Neutrophil (primary cell): ENCODE data around the gene PDZRN3.

ENCODE experiments used
- H3K27ac ChIP-seq: fragments of 200-600 bp; sonication (generic); 2 replicates; pipeline ENCODE4 v1.5.1; 2016; ENCODE audit warnings: mild to moderate bottlenecking, moderate library complexity
- H3K27me3 ChIP-seq: fragments of 200-600 bp; sonication (generic); 2 replicates; pipeline ENCODE4 v1.6.0; 2016; ENCODE audit warnings: mild to moderate bottlenecking
- H3K36me3 ChIP-seq: fragments of 200-600 bp; sonication (generic); 2 replicates; pipeline ENCODE4 v1.5.1; 2017
- H3K4me1 ChIP-seq, 2 experiments: fragments of 200-600 bp in 1 of 2; sonication (generic) in 1 of 2; 1 replicate in 1 of 2; 2 replicates in 1 of 2; pipeline versions ENCODE4 v1.5.1 to v1.6.1; 2013 to 2016; ENCODE audit warnings: low read depth in 1 of 2, low read length in 1 of 2, mild to moderate bottlenecking in 1 of 2, moderate library complexity in 1 of 2; ENCODE audit not compliant: control insufficient read depth in 1 of 2, insufficient read depth in 1 of 2
- H3K4me3 ChIP-seq, 2 experiments: fragments of 200-600 bp in 1 of 2; sonication (generic) in 1 of 2; 1 replicate in 1 of 2; 2 replicates in 1 of 2; pipeline ENCODE4 v1.5.1; 2013 to 2016; ENCODE audit warnings: low read depth in 1 of 2, low read length in 1 of 2, mild to moderate bottlenecking in 1 of 2, moderate library complexity in 1 of 2
- H3K9me3 ChIP-seq: fragments of 200-600 bp; sonication (generic); 2 replicates; pipeline ENCODE4 v1.5.1; 2016
- TF ChIP-seq, protein P1 (sequence below): fragments of 200-600 bp; sonication (generic); IDR thresholded peaks from 2 replicates; pipeline ENCODE4 v1.5.1; 2016; ENCODE audit warnings: antibody characterized with exemption

Gene PDZRN3

DNA sequence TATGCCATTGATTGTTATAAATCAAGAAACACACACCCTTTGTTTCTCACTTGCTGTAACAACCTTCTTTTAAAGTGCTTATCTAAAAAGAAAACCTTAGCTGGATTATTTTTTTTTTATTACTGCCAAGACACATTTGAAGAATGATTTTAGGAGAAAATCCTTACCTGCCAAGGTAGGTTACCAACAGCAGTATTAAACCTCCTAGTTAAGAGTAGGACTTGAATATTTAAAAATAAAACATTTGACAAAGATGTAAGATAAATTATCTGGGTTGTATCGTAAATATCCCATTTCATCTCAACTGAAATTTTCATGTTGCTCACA is 192.1 kb downstream of the PDZRN3 start:
- Histone ChIP-seq H3K4me1 (no peaks in the 10 kb centered on the region), H3K9me3 (no peaks in the 10 kb centered on the region), H3K36me3 (no peaks in the 10 kb centered on the region), H3K4me3 (no peak overlapping the region), H3K27ac (no peak overlapping the region), H3K27me3 (peaks cover 14% of the 10 kb centered on the region)
- TF ChIP-seq, protein P1, sequence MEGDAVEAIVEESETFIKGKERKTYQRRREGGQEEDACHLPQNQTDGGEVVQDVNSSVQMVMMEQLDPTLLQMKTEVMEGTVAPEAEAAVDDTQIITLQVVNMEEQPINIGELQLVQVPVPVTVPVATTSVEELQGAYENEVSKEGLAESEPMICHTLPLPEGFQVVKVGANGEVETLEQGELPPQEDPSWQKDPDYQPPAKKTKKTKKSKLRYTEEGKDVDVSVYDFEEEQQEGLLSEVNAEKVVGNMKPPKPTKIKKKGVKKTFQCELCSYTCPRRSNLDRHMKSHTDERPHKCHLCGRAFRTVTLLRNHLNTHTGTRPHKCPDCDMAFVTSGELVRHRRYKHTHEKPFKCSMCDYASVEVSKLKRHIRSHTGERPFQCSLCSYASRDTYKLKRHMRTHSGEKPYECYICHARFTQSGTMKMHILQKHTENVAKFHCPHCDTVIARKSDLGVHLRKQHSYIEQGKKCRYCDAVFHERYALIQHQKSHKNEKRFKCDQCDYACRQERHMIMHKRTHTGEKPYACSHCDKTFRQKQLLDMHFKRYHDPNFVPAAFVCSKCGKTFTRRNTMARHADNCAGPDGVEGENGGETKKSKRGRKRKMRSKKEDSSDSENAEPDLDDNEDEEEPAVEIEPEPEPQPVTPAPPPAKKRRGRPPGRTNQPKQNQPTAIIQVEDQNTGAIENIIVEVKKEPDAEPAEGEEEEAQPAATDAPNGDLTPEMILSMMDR, result no peak

DNA sequence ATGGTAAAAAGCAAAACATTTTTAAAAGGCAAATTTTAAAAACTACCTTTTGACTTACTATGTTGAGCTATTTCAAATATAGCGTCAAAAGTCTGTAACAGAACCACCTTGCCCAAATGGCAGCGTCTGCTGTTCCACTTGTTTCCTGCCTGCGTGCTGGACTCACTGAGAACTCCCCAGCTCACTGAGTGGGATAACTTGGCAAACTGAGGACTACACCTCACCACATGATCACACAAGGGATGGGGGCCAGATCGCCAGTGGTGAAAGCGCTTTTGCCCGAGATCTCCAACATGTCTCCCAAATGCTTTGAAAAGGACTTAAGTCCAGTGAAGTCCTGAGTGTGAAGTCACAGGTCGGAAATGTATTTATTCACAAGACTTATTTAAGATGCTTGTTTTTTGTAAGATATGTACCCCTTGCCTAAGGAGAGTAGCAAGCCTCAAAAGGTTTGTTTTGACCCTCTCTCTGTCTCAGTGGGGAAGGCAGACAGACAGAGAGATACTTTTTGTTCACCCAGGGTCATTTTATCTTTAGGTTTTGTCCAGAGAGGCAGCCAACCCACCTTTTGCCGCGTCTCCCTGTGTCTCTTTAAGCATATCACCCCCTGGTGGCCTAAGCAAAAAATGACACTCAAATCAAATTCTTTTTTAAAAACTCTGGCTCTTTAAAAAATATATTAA is 192.6 kb downstream of the PDZRN3 start:
- TF ChIP-seq, protein P1, result no peak
- no peaks in the 10 kb centered on the region for H3K9me3 ChIP-seq
- no peak overlapping the region for H3K4me3 ChIP-seq
- H3K36me3 ChIP-seq, result no peaks in the 10 kb centered on the region
- no peak overlapping the region for H3K27ac ChIP-seq
- peaks cover 19% of the 10 kb centered on the region for H3K27me3 ChIP-seq
- H3K4me1 ChIP-seq, result no peaks in the 10 kb centered on the region

DNA sequence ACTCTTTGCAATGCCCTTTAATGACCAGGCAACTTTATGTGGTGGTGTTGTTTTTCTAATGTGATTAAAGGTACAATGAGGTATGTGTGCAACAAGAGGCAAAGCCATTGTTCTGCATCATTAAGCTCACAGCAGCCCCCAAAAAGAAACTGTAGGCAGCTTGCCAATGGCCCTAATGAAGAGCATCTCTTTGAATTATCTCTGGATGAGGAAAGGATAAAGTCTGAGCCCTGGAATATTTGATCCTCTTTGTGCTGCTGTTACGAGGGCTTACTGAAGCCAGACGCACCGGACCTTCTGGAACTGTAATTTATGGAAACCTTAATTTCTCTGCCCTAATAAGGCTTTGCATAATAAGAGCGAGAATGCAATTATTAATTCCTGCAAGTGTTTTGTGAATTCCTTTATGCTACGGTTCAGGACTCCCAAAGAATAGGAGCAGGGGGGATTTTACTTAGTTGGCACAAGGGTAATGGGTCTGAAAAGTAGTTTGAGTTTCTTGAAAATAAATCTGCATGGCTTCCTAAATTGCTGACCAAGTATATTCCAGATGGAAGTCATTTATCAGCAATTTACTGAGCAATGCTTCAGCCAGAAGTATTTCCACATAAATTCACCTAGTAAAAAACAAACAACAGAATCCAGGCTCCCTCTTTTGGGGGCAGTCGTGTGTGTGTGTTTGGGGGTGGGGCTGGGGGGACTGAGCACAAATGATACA is 193.4 kb downstream of the PDZRN3 start:
- TF ChIP-seq, protein P1, result no peak
- Histone ChIP-seq H3K9me3 (no peaks in the 10 kb centered on the region), H3K27ac (no peak overlapping the region), H3K36me3 (no peaks in the 10 kb centered on the region), H3K4me1 (no peaks in the 10 kb centered on the region), H3K4me3 (no peak overlapping the region), H3K27me3 (peaks cover 22% of the 10 kb centered on the region)

DNA sequence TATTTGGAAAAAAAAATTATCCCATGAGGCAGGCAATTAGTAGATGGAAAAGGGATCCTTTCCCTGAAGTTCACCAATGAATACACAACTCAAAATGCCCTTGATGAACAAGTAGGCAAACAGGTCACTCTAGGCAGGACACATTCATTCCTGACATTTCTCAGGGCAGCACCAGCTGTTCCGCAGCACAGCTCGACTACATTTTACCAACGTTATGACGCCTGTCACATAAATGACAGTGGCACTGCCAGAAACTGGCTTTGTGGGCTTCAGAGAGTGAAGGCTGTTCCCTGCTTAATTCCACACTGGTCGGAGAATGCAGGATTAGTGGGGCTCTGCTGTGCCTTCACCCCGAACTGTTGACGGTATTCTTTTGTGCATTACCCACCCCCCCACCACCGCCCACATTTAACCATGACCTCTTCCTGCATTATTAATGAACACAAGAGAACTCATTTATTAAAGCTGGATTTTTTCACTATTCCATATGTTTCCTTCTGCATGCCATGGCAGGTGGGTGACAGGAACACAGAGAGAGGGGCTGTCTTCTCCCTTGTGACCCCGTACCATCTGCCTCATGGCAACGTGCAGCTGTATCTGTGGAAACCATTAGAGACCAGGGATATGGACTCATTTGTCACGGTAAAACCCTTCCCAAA is 197.6 kb downstream of the PDZRN3 start:
- Histone ChIP-seq H3K4me1 (no peaks in the 10 kb centered on the region), H3K27ac (no peak overlapping the region), H3K9me3 (no peaks in the 10 kb centered on the region), H3K27me3 (peaks cover 28% of the 10 kb centered on the region), H3K36me3 (no peaks in the 10 kb centered on the region), H3K4me3 (no peak overlapping the region)
- TF ChIP-seq, protein P1, result no peak

DNA sequence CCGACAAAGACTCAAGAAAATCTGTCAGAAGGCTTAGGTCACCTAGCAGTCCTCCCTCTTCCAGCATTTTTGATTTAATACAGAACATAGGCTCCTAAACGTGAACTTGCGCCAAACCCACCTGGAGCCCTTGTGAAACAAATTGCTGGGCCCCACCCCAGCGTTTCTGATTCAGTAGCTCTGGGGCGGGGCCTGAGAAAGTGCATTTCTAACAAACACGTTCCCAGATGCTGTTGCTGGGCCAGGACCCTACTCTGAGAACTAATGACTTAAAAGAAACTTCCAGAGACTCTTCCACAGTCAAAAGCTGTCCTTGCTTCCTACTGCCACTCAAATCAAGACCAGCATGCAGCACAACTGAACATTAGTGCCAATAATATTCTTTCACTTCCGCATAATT is 198.1 kb downstream of the PDZRN3 start:
- Histone ChIP-seq H3K4me3 (no peak overlapping the region), H3K27ac (no peak overlapping the region), H3K4me1 (no peaks in the 10 kb centered on the region), H3K36me3 (no peaks in the 10 kb centered on the region), H3K27me3 (peaks cover 28% of the 10 kb centered on the region), H3K9me3 (no peaks in the 10 kb centered on the region)
- TF ChIP-seq, protein P1, result no peak
